OCI-LY3 (cell line): ENCODE measurements around the gene CCDC154.

Experiments
- CTCF ChIP-seq: fragments of 200-600, 300-600 bp; sonication (generic); IDR thresholded peaks from 2 replicates; pipeline ENCODE4 v1.5.1; 2014; ENCODE audit warnings: antibody characterized with exemption, low read length, low read depth
- EZH2phosphoT487 ChIP-seq: fragments of 200-600 bp; shearing (Covaris generic); IDR thresholded peaks from 2 replicates; pipeline ENCODE4 v1.6.1; 2018; ENCODE audit warnings: antibody characterized with exemption, mixed run types, low read depth

GRCh38 chr16:1385232-1385631 lies 59.1 kb downstream of the CCDC154 start:
- TF ChIP-seq CTCF, result no peak
- TF ChIP-seq EZH2phosphoT487, result no peak
